ENCODE data around the gene EPM2AIP1.
"Not testable (repeated sequence)": the region's sequence is repeated elsewhere in the genome, so short reads cannot be mapped to it uniquely, and the experiment has no call there.

The EPM2AIP1 gene

GRCh38 chr3:36991923-36992805, 767 bp downstream of the EPM2AIP1 start:
- peak; percentile 20 for DNase-seq

- no peak for DNase-seq
These were observed 1.8 kb downstream of the EPM2AIP1 start for GRCh38 chr3:36991147-36991546.

GRCh38 chr3:36989568-36989967, 3.4 kb downstream of the EPM2AIP1 start:
- no peak for DNase-seq

- DNase-seq, result no peak
These were observed 3.9 kb downstream of the EPM2AIP1 start for GRCh38 chr3:36989005-36989404.

GRCh38 chr3:36988356-36988755, 4.6 kb downstream of the EPM2AIP1 start:
- no peak for DNase-seq

- no peak for DNase-seq
These were observed 11.9 kb downstream of the EPM2AIP1 start for GRCh38 chr3:36981006-36981405.

GRCh38 chr3:36973139-36973538, 19.8 kb downstream of the EPM2AIP1 start:
- DNase-seq, result no peak

- DNase-seq, result no peak
These were observed 20.8 kb downstream of the EPM2AIP1 start for GRCh38 chr3:36972163-36972562.

- DNase-seq, result peak; percentile 81
These were observed 23.1 kb downstream of the EPM2AIP1 start for GRCh38 chr3:36969540-36970432.

GRCh38 chr3:36969085-36969484, 23.8 kb downstream of the EPM2AIP1 start:
- no peak for DNase-seq

- DNase-seq, result no peak
These were observed 27.5 kb downstream of the EPM2AIP1 start for GRCh38 chr3:36965440-36965839.

- DNase-seq, result no peak
These were observed 28.1 kb downstream of the EPM2AIP1 start for GRCh38 chr3:36964817-36965216.

GRCh38 chr3:36964331-36964730, 28.6 kb downstream of the EPM2AIP1 start:
- DNase-seq, result no peak

GRCh38 chr3:36963008-36963407, 29.9 kb downstream of the EPM2AIP1 start:
- not testable (repeated sequence) for DNase-seq

GRCh38 chr3:36960502-36960901, 32.4 kb downstream of the EPM2AIP1 start:
- no peak for DNase-seq

GRCh38 chr3:36959821-36960220, 33.1 kb downstream of the EPM2AIP1 start:
- DNase-seq, result no peak

GRCh38 chr3:36957862-36958686, 34.9 kb downstream of the EPM2AIP1 start:
- DNase-seq, result peak; percentile 37

- no peak for DNase-seq
These were observed 35.9 kb downstream of the EPM2AIP1 start for GRCh38 chr3:36957063-36957462.

- no peak for DNase-seq
These were observed 36.8 kb downstream of the EPM2AIP1 start for GRCh38 chr3:36956155-36956554.

GRCh38 chr3:36954452-36955134, 38.3 kb downstream of the EPM2AIP1 start:
- no peak for DNase-seq

GRCh38 chr3:36947814-36948213, 45.1 kb downstream of the EPM2AIP1 start:
- DNase-seq, result not testable (repeated sequence)

- DNase-seq, result no peak
These were observed 47.5 kb downstream of the EPM2AIP1 start for GRCh38 chr3:36945333-36945980.

All from CD4-positive, alpha-beta T cell treated with Interleukin-15 for 1 hour (primary cell).